ENCODE measurements around the gene SLC2A8.

DNA sequence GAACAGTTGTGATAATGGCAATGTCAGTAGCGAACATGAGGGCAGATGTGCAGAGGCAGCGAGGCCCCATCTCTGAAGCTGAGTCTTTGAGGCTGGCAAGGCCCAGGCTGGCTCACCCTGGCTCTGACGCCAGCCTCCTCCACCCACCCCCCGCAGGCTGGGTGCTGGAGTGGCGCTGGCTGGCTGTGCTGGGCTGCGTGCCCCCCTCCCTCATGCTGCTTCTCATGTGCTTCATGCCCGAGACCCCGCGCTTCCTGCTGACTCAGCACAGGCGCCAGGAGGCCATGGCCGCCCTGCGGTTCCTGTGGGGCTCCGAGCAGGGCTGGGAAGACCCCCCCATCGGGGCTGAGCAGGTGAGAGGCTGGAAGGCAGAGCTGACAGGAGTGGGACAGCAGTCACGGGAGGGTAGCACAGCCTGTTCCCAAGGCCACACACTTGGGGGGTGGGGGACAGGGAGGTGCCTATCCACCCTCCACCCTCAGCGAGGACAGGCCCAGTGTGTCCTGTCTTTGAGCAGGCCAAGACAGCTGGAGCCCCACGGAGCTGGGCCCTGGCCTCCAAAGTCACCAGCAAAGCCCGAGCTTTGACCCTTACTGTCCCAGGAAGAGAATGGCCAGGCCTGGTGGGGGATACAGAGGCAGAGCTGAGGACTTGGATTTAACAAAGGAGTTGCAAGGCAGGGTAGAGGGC lies 5.6 kb downstream of the SLC2A8 start:
- TF ChIP-seq, protein P1, sequence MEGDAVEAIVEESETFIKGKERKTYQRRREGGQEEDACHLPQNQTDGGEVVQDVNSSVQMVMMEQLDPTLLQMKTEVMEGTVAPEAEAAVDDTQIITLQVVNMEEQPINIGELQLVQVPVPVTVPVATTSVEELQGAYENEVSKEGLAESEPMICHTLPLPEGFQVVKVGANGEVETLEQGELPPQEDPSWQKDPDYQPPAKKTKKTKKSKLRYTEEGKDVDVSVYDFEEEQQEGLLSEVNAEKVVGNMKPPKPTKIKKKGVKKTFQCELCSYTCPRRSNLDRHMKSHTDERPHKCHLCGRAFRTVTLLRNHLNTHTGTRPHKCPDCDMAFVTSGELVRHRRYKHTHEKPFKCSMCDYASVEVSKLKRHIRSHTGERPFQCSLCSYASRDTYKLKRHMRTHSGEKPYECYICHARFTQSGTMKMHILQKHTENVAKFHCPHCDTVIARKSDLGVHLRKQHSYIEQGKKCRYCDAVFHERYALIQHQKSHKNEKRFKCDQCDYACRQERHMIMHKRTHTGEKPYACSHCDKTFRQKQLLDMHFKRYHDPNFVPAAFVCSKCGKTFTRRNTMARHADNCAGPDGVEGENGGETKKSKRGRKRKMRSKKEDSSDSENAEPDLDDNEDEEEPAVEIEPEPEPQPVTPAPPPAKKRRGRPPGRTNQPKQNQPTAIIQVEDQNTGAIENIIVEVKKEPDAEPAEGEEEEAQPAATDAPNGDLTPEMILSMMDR (IDR thresholded peaks at IDR 0.05) = no peak
- no peak for TF ChIP-seq POLR2AphosphoS5 (IDR thresholded peaks at IDR 0.05; ENCODE audit: insufficient read depth in 1 of 2, low read depth in 1 of 2)

All from vagina (tissue), 2 donors.